K562 (cell line): Measurements from ENCODE around the gene IL17RC. TPM values are rescaled to one million over a fixed set of nuclear protein-coding genes. Genes with fewer than 3 reads are reported as not detected.

Experiments
- ATAC-seq: fragments of 200-7000 bp; cut with Tn5 transposase; 3 replicates; pipeline ENCODE4 v1.9.1; 2020; ENCODE audit warnings: moderate library complexity
- BruUV-seq: library from RNA; stranded (reverse); fragments of 400-500 nt; replicated peaks from 2 replicates; lab custom pipeline; 2021; lab: Mats Ljungman, UMichigan
- CTCF ChIA-PET: fragments of 300-600 bp; formaldehyde crosslinking; extraction: SDS; loops from one replicate; lab custom pipeline; 2021; ENCODE audit warnings: low intra/inter-chr PET ratio; lab: Yijun Ruan, JAX
- POLR2A ChIA-PET: fragments of 300-600, 350-650 bp; sonication (Branson Sonifier 250); formaldehyde crosslinking; extraction: SDS; loops from one replicate; lab custom pipeline; 2021; ENCODE audit warnings: antibody characterized with exemption, inconsistent platforms; lab: Yijun Ruan, JAX
- DNase-seq, 4 experiments: peaks; one replicate each; pipeline versions ENCODE4 v3.0.0 to v3.0.0-alpha.2; 2011 to 2018; ENCODE audit warnings: low spot score in 3 of 4, mixed read lengths in 3 of 4; ENCODE audit errors: extremely low read depth in 1 of 4
- FAIRE-seq: peaks from 2 replicates; lab custom pipeline; 2011; peaks lifted over from hg19 to GRCh38; lab: Jason Lieb, UNC
- H2AFZ ChIP-seq: 2 replicates; pipeline ENCODE4 v1.6.0; 2011; ENCODE audit warnings: low read depth, low read length, control low read depth, inconsistent platforms
- H3K27ac ChIP-seq: fragments of 200-600 bp; 3 replicates; pipeline ENCODE4 v1.8.0; 2011; ENCODE audit warnings: low read depth, mild to moderate bottlenecking, control low read depth, inconsistent platforms, low read length, moderate library complexity, mixed read lengths; ENCODE audit errors: extremely low read depth
- H3K27me3 ChIP-seq, 2 experiments: fragments of 300-600 bp in 1 of 2; 2 replicates in 1 of 2; 3 replicates in 1 of 2; pipeline versions ENCODE4 v1.6.0 to v1.8.0; 2011; ENCODE audit warnings: inconsistent platforms in 2 of 2, low read length in 2 of 2, mild to moderate bottlenecking in 1 of 2, mixed read lengths in 1 of 2, moderate library complexity in 1 of 2; ENCODE audit not compliant: control insufficient read depth in 2 of 2, insufficient read depth in 2 of 2
- H3K36me3 ChIP-seq: fragments of 300-600 bp; 3 replicates; pipeline ENCODE4 v1.8.0; 2011; ENCODE audit warnings: mild to moderate bottlenecking, low read length, inconsistent platforms; ENCODE audit not compliant: control insufficient read depth, insufficient read depth
- H3K4me1 ChIP-seq, 2 experiments: fragments of 200-600 bp in 1 of 2; replicated peaks in 1 of 2; 2 replicates in 1 of 2; 3 replicates in 1 of 2; pipeline versions ENCODE4 v1.5.1 to v1.8.0; 2011; ENCODE audit warnings: inconsistent platforms in 2 of 2, low read length in 2 of 2, mild to moderate bottlenecking in 1 of 2, mixed read lengths in 1 of 2, moderate library complexity in 1 of 2; ENCODE audit not compliant: control insufficient read depth in 2 of 2, insufficient read depth in 2 of 2
- H3K4me2 ChIP-seq: 2 replicates; pipeline ENCODE4 v1.6.1; 2011; ENCODE audit warnings: low read length, control low read depth, inconsistent platforms, mixed read lengths; ENCODE audit not compliant: insufficient read depth
- H3K4me3 ChIP-seq: fragments of 200-600 bp; sonication (generic), shearing (Covaris generic); 2 replicates; pipeline ENCODE4 v1.5.1; 2016; ENCODE audit warnings: control low read depth, inconsistent platforms
- H3K79me2 ChIP-seq: fragments of 200-600 bp; 3 replicates; pipeline ENCODE4 v1.8.0; 2011; ENCODE audit warnings: low read length, inconsistent platforms; ENCODE audit not compliant: control insufficient read depth, insufficient read depth
- H3K9ac ChIP-seq, 2 experiments: 2 replicates each; pipeline versions ENCODE4 v1.6.0 to v1.6.1; 2011; ENCODE audit warnings: low read depth in 2 of 2, low read length in 2 of 2, control low read depth in 1 of 2, inconsistent platforms in 1 of 2, mild to moderate bottlenecking in 1 of 2, mixed read lengths in 1 of 2; ENCODE audit not compliant: insufficient read depth in 1 of 2
- H3K9me1 ChIP-seq: one replicate; pipeline ENCODE4 v1.6.0; 2011; ENCODE audit warnings: inconsistent platforms, mild to moderate bottlenecking, low read length, moderate library complexity; ENCODE audit not compliant: control insufficient read depth, insufficient read depth
- H3K9me3 ChIP-seq: replicated peaks from 2 replicates; pipeline ENCODE4 v1.5.1; 2011; ENCODE audit warnings: low read depth, low read length, inconsistent platforms; ENCODE audit not compliant: control insufficient read depth, insufficient read depth
- H4K20me1 ChIP-seq: replicated peaks from 2 replicates; pipeline ENCODE4 v1.6.1; 2011; ENCODE audit warnings: low read length, inconsistent platforms, mixed read lengths; ENCODE audit not compliant: control insufficient read depth, insufficient read depth
- BDP1 ChIP-seq: IDR thresholded peaks from 3 replicates; pipeline ENCODE4 v1.6.1; 2011; ENCODE audit not compliant: insufficient read length, insufficient read depth
- CBX8 ChIP-seq: fragments of 200-600 bp; sonication (generic); IDR thresholded peaks from 2 replicates; pipeline ENCODE4 v1.6.1; 2012; ENCODE audit warnings: borderline replicate concordance, mixed run types, low read depth, mild to moderate bottlenecking, moderate library complexity, mixed read lengths, low read length, control low read depth, inconsistent platforms; ENCODE audit not compliant: poor library complexity, severe bottlenecking; ENCODE audit errors: extremely low read depth
- CHD4 ChIP-seq: fragments of 200-600 bp; sonication (generic); IDR thresholded peaks from 3 replicates; pipeline ENCODE4 v1.6.1; 2012; ENCODE audit warnings: low read depth, mild to moderate bottlenecking, mixed read lengths, low read length, inconsistent platforms; ENCODE audit not compliant: insufficient read depth, insufficient replicate concordance, poor library complexity, severe bottlenecking
- NFE2 ChIP-seq: IDR thresholded peaks from 2 replicates; pipeline ENCODE4 v1.6.1; 2014; ENCODE audit warnings: antibody characterized with exemption, low read depth
- NR1H2 ChIP-seq: sonication (generic); formaldehyde crosslinking; IDR thresholded peaks from 2 replicates; pipeline ENCODE4 v1.4.0; 2020; ENCODE audit warnings: mild to moderate bottlenecking, missing genetic modification reagents
- POLR2A ChIP-seq: fragments of 450-650 bp; conservative IDR thresholded peaks from 2 replicates; pipeline ENCODE4 v1.6.1; 2016
- POLR2B ChIP-seq: fragments of 450-650 bp; IDR thresholded peaks from 2 replicates; pipeline ENCODE4 v1.6.1; 2018; ENCODE audit warnings: low read depth; ENCODE audit not compliant: partially characterized antibody
- RBM25 ChIP-seq: fragments of 200-400 bp; formaldehyde crosslinking; IDR thresholded peaks from 2 replicates; pipeline ENCODE4 v1.6.1; 2018; ENCODE audit warnings: low read length, low read depth, moderate library complexity; ENCODE audit not compliant: severe bottlenecking
- RFX1 ChIP-seq: fragments of 450-650 bp; IDR thresholded peaks from 2 replicates; pipeline ENCODE4 v1.6.1; 2016; ENCODE audit warnings: mild to moderate bottlenecking, moderate library complexity
- SMAD1 ChIP-seq: fragments of 150-350 bp; IDR thresholded peaks from 2 replicates; pipeline ENCODE4 v1.6.1; 2014; ENCODE audit warnings: low read length, low read depth; ENCODE audit not compliant: partially characterized antibody
- SREBF1 ChIP-seq: fragments of 150-350 bp; IDR thresholded peaks from 2 replicates; pipeline ENCODE4 v1.6.1; 2014; ENCODE audit warnings: antibody characterized with exemption, low read depth, low read length, borderline replicate concordance
- TFAM ChIP-seq: fragments of 250-450 bp; sonication (Bioruptor Pico); conservative IDR thresholded peaks from 2 replicates; pipeline ENCODE4 v1.5.0; 2021; ENCODE audit warnings: mild to moderate bottlenecking, moderate library complexity
- WGBS: fragments of 100-300 bp; shearing (Covaris generic); methylation state at CpG from one replicate; pipeline ENCODE4 v1.1.6; 2016; ENCODE audit warnings: low coverage, mixed read lengths; ENCODE audit not compliant: insufficient coverage; ENCODE audit errors: missing lambda C conversion rate; 5-methylcytosine and 5-hydroxymethylcytosine counted together
- in situ Hi-C: fragments of 300-500 bp; cut with MboI; formaldehyde crosslinking; loops from 4 replicates; pipeline ENCODE4 v1.15.0; 2018; ENCODE audit warnings: inconsistent platforms, mixed read lengths
- intact Hi-C: fragments of 100-400 bp; cut with micrococcal nuclease; formaldehyde crosslinking; loops from 2 replicates; pipeline ENCODE4 v1.14.2; 2022
- polyA plus RNA-seq, 8 experiments: library from polyadenylated mRNA; depleted of rRNA in 4 of 8; stranded (reverse) in 5 of 8; unstranded in 3 of 8; fragments of >200 nt; fragmentation: Nextera tagmentation in 2 of 8; fragmentation: Illumina TruSeq in 1 of 8; extraction: Ambion mirVana in 2 of 8; extraction: Trizol in 1 of 8; gene quantifications; 2 replicates each; pipeline versions ENCODE4 v1.2.1 to v1.2.3, GENCODE V29; 2011 to 2014; ENCODE audit warnings: inconsistent platforms in 1 of 8, missing spikeins in 1 of 8
- total RNA-seq, 7 experiments: library from RNA; depleted of rRNA in 6 of 7; stranded (reverse); fragments of >200 nt in 6 of 7; fragmentation: Illumina TruSeq in 2 of 7; extraction: Trizol in 2 of 7; gene quantifications; 2 replicates each; pipeline versions ENCODE4 v1.2.1 to v1.2.3, GENCODE V29; 2011 to 2021; ENCODE audit warnings: low replicate concordance in 1 of 7
- TF ChIP-seq, protein P1 (sequence below): fragments of 250-450 bp; sonication (Bioruptor Pico); IDR thresholded peaks from 2 replicates; pipeline ENCODE4 v1.5.1; 2021; ENCODE audit warnings: mild to moderate bottlenecking
- TF ChIP-seq, protein P2 (sequence below): fragments of 250-450 bp; sonication (Bioruptor Pico); IDR thresholded peaks from 2 replicates; pipeline ENCODE4 v1.8.0; 2022; ENCODE audit warnings: inconsistent platforms
- TF ChIP-seq, protein P3 (sequence below): fragments of 450-650 bp; formaldehyde crosslinking; IDR thresholded peaks from 2 replicates; pipeline ENCODE4 v1.4.0; 2020; ENCODE audit warnings: mild to moderate bottlenecking, mixed read lengths

The IL17RC gene
- total and polyA plus RNA-seq, 9 of the 15 experiments (the other 6 are each of a cell fraction or from before 2014, with no cell fraction given), result 0.15 to 11.4 (median 7.1) TPM; not detected in 1

DNA sequence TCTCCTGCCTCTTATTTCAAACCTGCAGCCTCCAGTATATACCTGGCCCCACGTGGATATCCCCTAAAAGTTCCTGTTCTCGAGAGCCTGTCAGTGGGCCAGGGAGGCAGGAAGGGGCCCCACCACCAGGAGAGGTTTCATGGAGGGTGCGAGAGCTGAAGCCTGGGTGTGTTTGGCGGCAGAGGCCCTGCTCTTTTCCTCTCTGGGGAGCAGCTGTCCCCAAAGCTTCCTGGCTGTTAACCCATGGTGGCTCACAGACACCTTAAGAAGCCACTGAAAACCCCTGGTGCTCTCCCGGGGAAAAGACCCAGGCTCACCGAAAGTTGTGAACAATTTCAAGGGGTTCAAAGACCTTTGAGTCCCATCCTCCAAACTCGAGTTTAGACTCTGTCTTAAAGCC lies 34.2 kb downstream of the IL17RC start (continued):
- TF ChIP-seq, protein P1, sequence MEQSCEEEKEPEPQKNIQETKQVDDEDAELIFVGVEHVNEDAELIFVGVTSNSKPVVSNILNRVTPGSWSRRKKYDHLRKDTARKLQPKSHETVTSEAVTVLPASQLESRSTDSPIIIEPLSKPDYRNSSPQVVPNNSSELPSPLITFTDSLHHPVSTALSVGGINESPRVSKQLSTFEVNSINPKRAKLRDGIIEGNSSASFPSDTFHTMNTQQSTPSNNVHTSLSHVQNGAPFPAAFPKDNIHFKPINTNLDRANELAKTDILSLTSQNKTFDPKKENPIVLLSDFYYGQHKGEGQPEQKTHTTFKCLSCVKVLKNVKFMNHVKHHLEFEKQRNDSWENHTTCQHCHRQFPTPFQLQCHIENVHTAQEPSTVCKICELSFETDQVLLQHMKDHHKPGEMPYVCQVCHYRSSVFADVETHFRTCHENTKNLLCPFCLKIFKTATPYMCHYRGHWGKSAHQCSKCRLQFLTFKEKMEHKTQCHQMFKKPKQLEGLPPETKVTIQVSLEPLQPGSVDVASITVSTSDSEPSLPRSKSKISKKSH (CRISPR knock-in tag), result no peak
- TF ChIP-seq NFE2 (no peak), CBX8 (no peak), SMAD1 (no peak), SREBF1 (no peak), BDP1 (no peak), TFAM (CRISPR knock-in tag) (no peak), POLR2A (no peak)

DNA sequence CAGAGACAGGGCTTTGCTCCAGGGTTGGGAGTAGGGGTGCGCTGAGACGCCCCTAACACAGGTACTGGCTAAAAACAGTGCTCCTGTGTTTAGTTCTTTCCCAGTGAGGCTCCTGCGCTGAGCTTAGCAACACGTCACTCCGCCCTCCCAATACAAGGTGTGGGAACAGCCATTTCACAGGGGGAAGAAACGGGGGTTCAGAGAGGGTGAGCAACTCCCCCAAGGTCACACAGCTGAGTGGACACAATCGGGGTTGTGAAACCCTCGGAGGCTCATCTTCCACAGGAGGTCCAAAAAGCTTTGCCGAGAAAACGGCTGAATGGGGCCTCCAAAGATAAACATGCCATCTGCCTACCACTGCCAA lies 34.7 kb downstream of the IL17RC start:
- peak overlapping the region; percentile 7 to 86; a peak in 2 of 4 replicates for H3K9ac ChIP-seq
- BruUV-seq, result no TSS peak
- in situ Hi-C loops, result no loop called here
- TF ChIP-seq RFX1 (no peak), POLR2B (peak; percentile 18), CHD4 (peak; percentile 47), NR1H2 (CRISPR knock-in tag) (no peak), RBM25 (peak; percentile 94)
- TF ChIP-seq, protein P2, sequence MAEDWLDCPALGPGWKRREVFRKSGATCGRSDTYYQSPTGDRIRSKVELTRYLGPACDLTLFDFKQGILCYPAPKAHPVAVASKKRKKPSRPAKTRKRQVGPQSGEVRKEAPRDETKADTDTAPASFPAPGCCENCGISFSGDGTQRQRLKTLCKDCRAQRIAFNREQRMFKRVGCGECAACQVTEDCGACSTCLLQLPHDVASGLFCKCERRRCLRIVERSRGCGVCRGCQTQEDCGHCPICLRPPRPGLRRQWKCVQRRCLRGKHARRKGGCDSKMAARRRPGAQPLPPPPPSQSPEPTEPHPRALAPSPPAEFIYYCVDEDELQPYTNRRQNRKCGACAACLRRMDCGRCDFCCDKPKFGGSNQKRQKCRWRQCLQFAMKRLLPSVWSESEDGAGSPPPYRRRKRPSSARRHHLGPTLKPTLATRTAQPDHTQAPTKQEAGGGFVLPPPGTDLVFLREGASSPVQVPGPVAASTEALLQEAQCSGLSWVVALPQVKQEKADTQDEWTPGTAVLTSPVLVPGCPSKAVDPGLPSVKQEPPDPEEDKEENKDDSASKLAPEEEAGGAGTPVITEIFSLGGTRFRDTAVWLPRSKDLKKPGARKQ, result no peak
- TF ChIP-seq, protein P3, sequence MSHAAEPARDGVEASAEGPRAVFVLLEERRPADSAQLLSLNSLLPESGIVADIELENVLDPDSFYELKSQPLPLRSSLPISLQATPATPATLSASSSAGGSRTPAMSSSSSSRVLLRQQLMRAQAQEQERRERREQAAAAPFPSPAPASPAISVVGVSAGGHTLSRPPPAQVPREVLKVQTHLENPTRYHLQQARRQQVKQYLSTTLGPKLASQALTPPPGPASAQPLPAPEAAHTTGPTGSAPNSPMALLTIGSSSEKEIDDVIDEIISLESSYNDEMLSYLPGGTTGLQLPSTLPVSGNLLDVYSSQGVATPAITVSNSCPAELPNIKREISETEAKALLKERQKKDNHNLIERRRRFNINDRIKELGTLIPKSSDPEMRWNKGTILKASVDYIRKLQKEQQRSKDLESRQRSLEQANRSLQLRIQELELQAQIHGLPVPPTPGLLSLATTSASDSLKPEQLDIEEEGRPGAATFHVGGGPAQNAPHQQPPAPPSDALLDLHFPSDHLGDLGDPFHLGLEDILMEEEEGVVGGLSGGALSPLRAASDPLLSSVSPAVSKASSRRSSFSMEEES, result no peak

More for the DNA sequence above, 34.7 kb downstream of the IL17RC start:
- H3K9me1 ChIP-seq, result no peaks in the 10 kb centered on the region
- no peaks in the 10 kb centered on the region for H3K79me2 ChIP-seq
- H2AFZ ChIP-seq, result peak overlapping the region; percentile 75
- H3K27ac ChIP-seq, result no peak overlapping the region
- H3K27me3 ChIP-seq, result no peaks in the 10 kb centered on the region
- H3K9me3 ChIP-seq, result no peaks in the 10 kb centered on the region
- ChIA-PET CTCF (no interaction called here), POLR2A (interaction anchor here (0.6 to 1.6 kb wide), 6 partner anchors 8 to 453 kb away, joined by 3 to 5 read pairs (median 4); no protein-coding TSS in a partner anchor)
- H3K36me3 ChIP-seq, result no peaks in the 10 kb centered on the region
- 46% methylated on average over 10 of the region's 10 CpGs for WGBS
- H3K4me1 ChIP-seq, result peaks cover 21 to 39% of the 10 kb centered on the region in 2 experiments
- peak overlapping the region; percentile 73 for H3K4me2 ChIP-seq
- no peaks in the 10 kb centered on the region for H4K20me1 ChIP-seq
- FAIRE-seq (no peak), ATAC-seq (no peak), DNase-seq (no peak)
- intact Hi-C loops, result loop anchor here (5.0 kb wide), 1 partner anchor 36 kb away; the partner anchor contains the start of gene EMC3
- H3K4me3 ChIP-seq, result peak overlapping the region; percentile 49
